ENCODE data around the gene MRPL54. TPM values are rescaled to one million over a fixed set of nuclear protein-coding genes. Genes with fewer than 3 reads are reported as not detected.

The MRPL54 gene
- total RNA-seq, result 10 to 100 TPM; 78.9 to 86.0 TPM

DNA sequence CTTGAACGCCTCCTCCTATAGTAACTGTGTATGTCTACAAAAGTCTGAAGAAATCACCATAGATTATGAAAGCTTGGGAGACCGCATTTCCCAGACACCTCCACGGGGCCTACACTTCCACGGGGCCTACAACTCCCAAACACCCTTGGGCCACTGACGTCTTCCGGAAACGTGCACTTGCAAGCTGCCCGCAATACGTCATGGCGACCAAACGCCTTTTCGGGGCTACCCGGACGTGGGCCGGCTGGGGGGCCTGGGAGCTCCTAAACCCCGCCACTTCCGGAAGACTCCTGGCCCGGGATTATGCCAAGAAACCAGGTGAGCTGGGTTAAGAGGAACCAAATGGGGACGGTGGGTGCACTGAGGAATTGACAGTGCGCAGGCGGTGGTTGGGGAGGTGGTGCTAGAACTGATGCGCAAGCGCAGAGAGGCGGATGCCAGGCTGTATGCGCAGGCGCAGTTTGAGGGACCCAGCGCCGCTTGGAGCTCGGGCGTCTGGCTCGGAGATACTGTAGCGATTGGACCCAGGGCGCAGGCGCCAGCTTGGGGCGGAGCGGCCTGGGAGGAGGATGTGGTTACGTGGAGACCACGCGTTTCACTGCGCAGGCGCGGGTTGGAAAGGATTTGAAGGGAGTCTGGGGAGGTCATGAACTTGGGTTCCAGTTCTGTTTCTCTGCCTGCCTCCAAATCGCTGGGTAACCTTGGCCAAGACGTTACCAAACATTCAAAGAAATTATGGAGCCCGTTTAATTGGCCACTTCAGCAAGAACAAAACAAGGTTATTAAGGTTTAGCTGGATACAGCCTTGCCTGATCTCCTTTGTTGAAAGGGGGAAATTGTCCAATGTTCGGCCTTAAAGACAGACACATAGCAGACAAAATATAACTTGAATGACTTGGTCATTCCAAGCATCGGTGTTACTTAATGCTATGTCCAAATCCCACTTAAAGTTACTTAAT is at the start of gene MRPL54:
Gene MRPL54 (plus strand): TSS at position 182 of the 959 bp plus-strand sequence. CDS start 19 bp downstream, at position 201.
- Histone ChIP-seq H3K4me1 (peaks cover 39% of the 10 kb centered on the region), H3K36me3 (replicated peaks in 1 of 2; ENCODE audit: insufficient read depth in 1 of 2, low read depth in 2 of 2) (peaks cover 0 to 7% of the 10 kb centered on the region in 2 donors), H3K27ac (peak within 1 kb of the TSS; percentile 94 to 100 (median 98)), H3K27me3 (no peaks in the 10 kb centered on the region), H3K4me3 (peak within 1 kb of the TSS; percentile 96 to 98), H3K9me3 (no peaks in the 10 kb centered on the region)
- DNase-seq (peak; percentile 99 to 100 (median 99)), ATAC-seq (peak; percentile 94)
- intact Hi-C loops (cut with DNase I), result no loop called here
- 2 to 3% methylated on average over 34 to 47 of the region's 47 CpGs for WGBS, 2 donors
- TF ChIP-seq POLR2A (IDR thresholded peaks at IDR 0.05), result peak; percentile 72 to 94 (median 93)
- TF ChIP-seq, protein P1, sequence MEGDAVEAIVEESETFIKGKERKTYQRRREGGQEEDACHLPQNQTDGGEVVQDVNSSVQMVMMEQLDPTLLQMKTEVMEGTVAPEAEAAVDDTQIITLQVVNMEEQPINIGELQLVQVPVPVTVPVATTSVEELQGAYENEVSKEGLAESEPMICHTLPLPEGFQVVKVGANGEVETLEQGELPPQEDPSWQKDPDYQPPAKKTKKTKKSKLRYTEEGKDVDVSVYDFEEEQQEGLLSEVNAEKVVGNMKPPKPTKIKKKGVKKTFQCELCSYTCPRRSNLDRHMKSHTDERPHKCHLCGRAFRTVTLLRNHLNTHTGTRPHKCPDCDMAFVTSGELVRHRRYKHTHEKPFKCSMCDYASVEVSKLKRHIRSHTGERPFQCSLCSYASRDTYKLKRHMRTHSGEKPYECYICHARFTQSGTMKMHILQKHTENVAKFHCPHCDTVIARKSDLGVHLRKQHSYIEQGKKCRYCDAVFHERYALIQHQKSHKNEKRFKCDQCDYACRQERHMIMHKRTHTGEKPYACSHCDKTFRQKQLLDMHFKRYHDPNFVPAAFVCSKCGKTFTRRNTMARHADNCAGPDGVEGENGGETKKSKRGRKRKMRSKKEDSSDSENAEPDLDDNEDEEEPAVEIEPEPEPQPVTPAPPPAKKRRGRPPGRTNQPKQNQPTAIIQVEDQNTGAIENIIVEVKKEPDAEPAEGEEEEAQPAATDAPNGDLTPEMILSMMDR (IDR thresholded peaks at IDR 0.05), result peak in 1 of 7 experiments; percentile 10

GRCh38 chr19:3716147-3716668 is 46.3 kb upstream of the MRPL54 start:
- no peak for TF ChIP-seq POLR2A (IDR thresholded peaks at IDR 0.05)
- TF ChIP-seq, protein P1 (IDR thresholded peaks at IDR 0.05), result no peak
- Histone ChIP-seq H3K36me3 (replicated peaks in 1 of 2; ENCODE audit: insufficient read depth in 1 of 2, low read depth in 2 of 2) (no peaks in the 10 kb centered on the region), H3K4me1 (peaks cover 29% of the 10 kb centered on the region), H3K4me3 (no peak overlapping the region), H3K9me3 (no peaks in the 10 kb centered on the region), H3K27ac (no peak overlapping the region), H3K27me3 (no peaks in the 10 kb centered on the region)
- DNase-seq (no peak), ATAC-seq (no peak)
- 76 to 80% methylated on average over 13 to 16 of the region's 16 CpGs for WGBS, 2 donors
- intact Hi-C loops (cut with DNase I), result no loop called here

GRCh38 chr19:3719868-3720267 is 42.6 kb upstream of the MRPL54 start:
- TF ChIP-seq, protein P1 (IDR thresholded peaks at IDR 0.05), result no peak
- TF ChIP-seq POLR2A (IDR thresholded peaks at IDR 0.05), result no peak
- no peaks in the 10 kb centered on the region for H3K27me3 ChIP-seq
- WGBS, 2 donors, result 72 to 79% methylated on average over 4 of the region's 4 CpGs
- no peaks in the 10 kb centered on the region for H3K9me3 ChIP-seq
- H3K36me3 ChIP-seq (replicated peaks in 1 of 2; ENCODE audit: insufficient read depth in 1 of 2, low read depth in 2 of 2), result no peaks in the 10 kb centered on the region
- ATAC-seq (no peak), DNase-seq (no peak)
- intact Hi-C loops (cut with DNase I), result no loop called here
- no peak overlapping the region for H3K4me3 ChIP-seq
- no peak overlapping the region for H3K27ac ChIP-seq
- peaks cover 27% of the 10 kb centered on the region for H3K4me1 ChIP-seq

- DNase-seq (peak in 1 of 4 donors; percentile 19), ATAC-seq (no peak)
- Histone ChIP-seq H3K4me1 (peaks cover 33% of the 10 kb centered on the region), H3K9me3 (no peaks in the 10 kb centered on the region), H3K4me3 (no peak overlapping the region), H3K27ac (no peak overlapping the region), H3K36me3 (replicated peaks in 1 of 2; ENCODE audit: insufficient read depth in 1 of 2, low read depth in 2 of 2) (no peaks in the 10 kb centered on the region), H3K27me3 (no peaks in the 10 kb centered on the region)
- TF ChIP-seq, protein P1 (IDR thresholded peaks at IDR 0.05), result no peak
- TF ChIP-seq POLR2A (IDR thresholded peaks at IDR 0.05), result no peak
- intact Hi-C loops (cut with DNase I), result no loop called here
- 18 to 26% methylated on average over 9 of the region's 9 CpGs for WGBS, 2 donors
Observed at GRCh38 chr19:3720349-3720917, 42.0 kb upstream of the MRPL54 start.
